MM.1S (cell line): ENCODE results near the gene DCANP1.

Experiments
- EZH2 ChIP-seq: fragments of 300-600 bp; sonication (generic); optimal IDR thresholded peaks from 2 replicates; pipeline ENCODE3; 2017; ENCODE audit warnings: low read depth, mild to moderate bottlenecking, antibody characterized with exemption, low read length, mixed read lengths
- TF ChIP-seq, protein P1 (sequence below): fragments of 300-600 bp; sonication (generic); IDR thresholded peaks from 2 replicates; pipeline ENCODE4 v1.5.1; 2016; ENCODE audit warnings: antibody characterized with exemption, low read length, mixed read lengths

GRCh38 chr5:135462304-135462703 is 15.2 kb upstream of the DCANP1 start:
- TF ChIP-seq, protein P1, sequence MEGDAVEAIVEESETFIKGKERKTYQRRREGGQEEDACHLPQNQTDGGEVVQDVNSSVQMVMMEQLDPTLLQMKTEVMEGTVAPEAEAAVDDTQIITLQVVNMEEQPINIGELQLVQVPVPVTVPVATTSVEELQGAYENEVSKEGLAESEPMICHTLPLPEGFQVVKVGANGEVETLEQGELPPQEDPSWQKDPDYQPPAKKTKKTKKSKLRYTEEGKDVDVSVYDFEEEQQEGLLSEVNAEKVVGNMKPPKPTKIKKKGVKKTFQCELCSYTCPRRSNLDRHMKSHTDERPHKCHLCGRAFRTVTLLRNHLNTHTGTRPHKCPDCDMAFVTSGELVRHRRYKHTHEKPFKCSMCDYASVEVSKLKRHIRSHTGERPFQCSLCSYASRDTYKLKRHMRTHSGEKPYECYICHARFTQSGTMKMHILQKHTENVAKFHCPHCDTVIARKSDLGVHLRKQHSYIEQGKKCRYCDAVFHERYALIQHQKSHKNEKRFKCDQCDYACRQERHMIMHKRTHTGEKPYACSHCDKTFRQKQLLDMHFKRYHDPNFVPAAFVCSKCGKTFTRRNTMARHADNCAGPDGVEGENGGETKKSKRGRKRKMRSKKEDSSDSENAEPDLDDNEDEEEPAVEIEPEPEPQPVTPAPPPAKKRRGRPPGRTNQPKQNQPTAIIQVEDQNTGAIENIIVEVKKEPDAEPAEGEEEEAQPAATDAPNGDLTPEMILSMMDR: peak; percentile 77
- no peak for TF ChIP-seq EZH2
